PC-9 (cell line): ENCODE data around the gene MANSC4.

Experiments used
- EZH2 ChIP-seq: fragments of 200-600 bp; sonication (generic); IDR thresholded peaks from 2 replicates; pipeline ENCODE4 v1.8.0; 2017; ENCODE audit warnings: antibody characterized with exemption, low read depth
- TF ChIP-seq, protein P1 (sequence below): fragments of 200-600 bp; sonication (generic); conservative IDR thresholded peaks from 2 replicates; pipeline ENCODE4 v1.6.1; 2017; ENCODE audit warnings: mixed run types, antibody characterized with exemption, mild to moderate bottlenecking, moderate library complexity

DNA sequence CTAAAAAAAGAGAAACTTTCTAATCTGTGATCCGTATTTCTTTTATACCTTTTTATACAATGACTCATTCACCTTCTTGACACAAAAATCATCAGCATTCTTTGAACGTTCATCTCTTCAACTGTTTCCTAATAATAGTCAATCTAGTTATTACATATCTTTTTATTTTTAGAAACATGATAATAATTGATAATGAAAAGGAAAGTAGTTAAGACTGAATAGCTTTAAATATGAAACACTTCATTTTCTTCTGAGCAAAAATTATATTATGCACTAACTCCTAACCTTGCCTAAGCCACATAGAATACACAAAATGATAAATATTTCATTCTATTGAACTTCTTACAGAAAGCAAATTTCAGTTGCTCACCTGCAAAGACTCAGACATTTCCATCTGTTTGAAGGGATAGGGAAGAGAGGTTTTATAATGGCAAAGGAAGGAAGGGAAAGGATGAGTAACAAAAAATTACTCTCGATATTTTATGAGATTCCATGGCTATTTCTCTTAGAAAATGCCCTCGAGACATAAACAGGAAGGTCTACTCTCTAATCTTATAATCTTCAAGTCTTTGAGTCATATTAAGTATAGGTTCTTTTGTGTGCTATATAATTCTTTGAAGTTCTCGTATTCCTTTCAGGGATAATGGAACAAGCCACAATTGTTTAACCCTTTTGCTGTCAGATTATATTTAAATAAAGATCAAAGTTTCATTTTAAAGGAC, 7.5 kb downstream of the MANSC4 start:
- TF ChIP-seq, protein P1, sequence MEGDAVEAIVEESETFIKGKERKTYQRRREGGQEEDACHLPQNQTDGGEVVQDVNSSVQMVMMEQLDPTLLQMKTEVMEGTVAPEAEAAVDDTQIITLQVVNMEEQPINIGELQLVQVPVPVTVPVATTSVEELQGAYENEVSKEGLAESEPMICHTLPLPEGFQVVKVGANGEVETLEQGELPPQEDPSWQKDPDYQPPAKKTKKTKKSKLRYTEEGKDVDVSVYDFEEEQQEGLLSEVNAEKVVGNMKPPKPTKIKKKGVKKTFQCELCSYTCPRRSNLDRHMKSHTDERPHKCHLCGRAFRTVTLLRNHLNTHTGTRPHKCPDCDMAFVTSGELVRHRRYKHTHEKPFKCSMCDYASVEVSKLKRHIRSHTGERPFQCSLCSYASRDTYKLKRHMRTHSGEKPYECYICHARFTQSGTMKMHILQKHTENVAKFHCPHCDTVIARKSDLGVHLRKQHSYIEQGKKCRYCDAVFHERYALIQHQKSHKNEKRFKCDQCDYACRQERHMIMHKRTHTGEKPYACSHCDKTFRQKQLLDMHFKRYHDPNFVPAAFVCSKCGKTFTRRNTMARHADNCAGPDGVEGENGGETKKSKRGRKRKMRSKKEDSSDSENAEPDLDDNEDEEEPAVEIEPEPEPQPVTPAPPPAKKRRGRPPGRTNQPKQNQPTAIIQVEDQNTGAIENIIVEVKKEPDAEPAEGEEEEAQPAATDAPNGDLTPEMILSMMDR: no peak
- TF ChIP-seq EZH2: no peak
